Effector memory CD4-positive, alpha-beta T cell (primary cell): ENCODE data around the gene FGF12.

Source experiments
- DNase-seq, 3 donors: peaks; one replicate each; pipeline ENCODE4 v3.0.0-alpha.2; 2020
- H3K27ac ChIP-seq: 2 replicates; pipeline ENCODE4 v1.7.0; 2013; ENCODE audit warnings: mild to moderate bottlenecking, low read length, moderate library complexity; ENCODE audit not compliant: insufficient read depth, poor library complexity, severe bottlenecking
- H3K27me3 ChIP-seq: replicated peaks from 2 replicates; pipeline ENCODE4 v1.7.0; 2013; ENCODE audit warnings: mild to moderate bottlenecking, low read length; ENCODE audit not compliant: insufficient read depth, control insufficient read depth, poor library complexity, severe bottlenecking
- H3K36me3 ChIP-seq: 2 replicates; pipeline ENCODE4 v1.7.0; 2013; ENCODE audit warnings: mild to moderate bottlenecking, low read length, moderate library complexity; ENCODE audit not compliant: control insufficient read depth, insufficient read depth
- H3K4me1 ChIP-seq: 2 replicates; pipeline ENCODE4 v1.7.0; 2013; ENCODE audit warnings: low read length, mild to moderate bottlenecking; ENCODE audit not compliant: control insufficient read depth, insufficient read depth, poor library complexity, severe bottlenecking
- H3K4me3 ChIP-seq: 2 replicates; pipeline ENCODE4 v1.7.0; 2013; ENCODE audit warnings: low read length, low read depth, mild to moderate bottlenecking; ENCODE audit not compliant: insufficient read depth, poor library complexity, severe bottlenecking
- H3K9me3 ChIP-seq: 2 replicates; pipeline ENCODE4 v1.7.0; 2013; ENCODE audit warnings: mild to moderate bottlenecking, low read length, moderate library complexity; ENCODE audit not compliant: control insufficient read depth

FGF12 gene

DNA sequence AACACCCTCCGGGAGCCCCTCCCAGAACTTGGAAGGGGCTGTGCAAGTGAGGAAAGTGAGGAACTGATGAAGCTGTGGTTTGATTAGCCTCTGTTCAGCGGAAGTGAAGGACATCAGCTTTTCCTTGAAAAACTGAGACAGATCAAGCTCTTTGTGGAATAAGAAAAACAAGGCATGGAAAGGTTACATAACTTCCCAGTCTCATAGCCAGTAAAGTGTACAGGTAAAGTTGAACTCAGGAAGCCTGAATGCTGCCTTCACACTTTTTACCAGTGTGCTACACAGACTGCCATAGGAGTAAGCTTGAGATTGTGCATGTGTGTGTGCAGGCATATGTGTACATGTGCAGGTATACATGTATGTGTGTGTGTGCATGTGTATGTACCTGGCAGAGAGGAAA, 293.2 kb downstream of the FGF12 start:
- Histone ChIP-seq H3K27ac (no peak overlapping the region), H3K27me3 (no peaks in the 10 kb centered on the region), H3K36me3 (no peaks in the 10 kb centered on the region), H3K9me3 (no peaks in the 10 kb centered on the region), H3K4me1 (no peaks in the 10 kb centered on the region), H3K4me3 (no peak overlapping the region)
- no peak for DNase-seq

DNA sequence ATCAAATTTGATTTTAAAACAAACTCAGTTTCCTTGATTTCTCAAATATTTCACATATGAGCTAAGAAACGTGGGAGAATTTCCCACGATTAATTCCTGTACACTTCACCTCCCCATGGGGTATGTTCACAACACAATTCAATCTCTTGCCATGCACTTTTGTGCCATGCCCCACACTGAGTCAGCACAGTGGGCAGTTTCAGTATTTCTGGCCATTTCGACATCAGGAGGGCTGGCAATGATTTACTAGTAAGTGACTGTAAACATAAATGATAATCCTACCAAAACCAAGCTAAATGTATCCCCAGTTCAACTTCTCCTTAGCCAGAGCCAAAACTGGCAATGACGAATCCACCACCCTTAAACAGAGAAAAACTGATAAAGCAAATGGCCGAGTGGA, 293.6 kb downstream of the FGF12 start:
- Histone ChIP-seq H3K4me1 (no peaks in the 10 kb centered on the region), H3K27ac (no peak overlapping the region), H3K36me3 (no peaks in the 10 kb centered on the region), H3K4me3 (no peak overlapping the region), H3K27me3 (no peaks in the 10 kb centered on the region), H3K9me3 (no peaks in the 10 kb centered on the region)
- no peak for DNase-seq

DNA sequence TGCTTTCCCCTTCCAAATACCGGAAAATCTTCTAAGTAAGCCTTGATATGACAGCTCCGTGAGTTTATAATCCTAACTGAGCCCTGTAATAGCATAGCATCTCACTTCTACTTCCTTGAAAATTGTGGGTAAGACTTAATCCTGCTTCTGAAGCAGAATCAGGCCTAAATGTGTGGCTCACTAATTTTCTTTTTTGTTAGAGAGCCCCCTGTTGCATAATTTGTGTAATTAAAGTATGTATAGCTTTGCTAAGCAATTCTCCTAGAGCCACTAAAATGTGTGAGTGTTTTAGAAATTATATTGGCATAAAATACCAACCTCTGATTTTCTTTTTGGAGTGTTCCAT, 304.4 kb downstream of the FGF12 start:
- Histone ChIP-seq H3K27ac (no peak overlapping the region), H3K9me3 (no peaks in the 10 kb centered on the region)

DNA sequence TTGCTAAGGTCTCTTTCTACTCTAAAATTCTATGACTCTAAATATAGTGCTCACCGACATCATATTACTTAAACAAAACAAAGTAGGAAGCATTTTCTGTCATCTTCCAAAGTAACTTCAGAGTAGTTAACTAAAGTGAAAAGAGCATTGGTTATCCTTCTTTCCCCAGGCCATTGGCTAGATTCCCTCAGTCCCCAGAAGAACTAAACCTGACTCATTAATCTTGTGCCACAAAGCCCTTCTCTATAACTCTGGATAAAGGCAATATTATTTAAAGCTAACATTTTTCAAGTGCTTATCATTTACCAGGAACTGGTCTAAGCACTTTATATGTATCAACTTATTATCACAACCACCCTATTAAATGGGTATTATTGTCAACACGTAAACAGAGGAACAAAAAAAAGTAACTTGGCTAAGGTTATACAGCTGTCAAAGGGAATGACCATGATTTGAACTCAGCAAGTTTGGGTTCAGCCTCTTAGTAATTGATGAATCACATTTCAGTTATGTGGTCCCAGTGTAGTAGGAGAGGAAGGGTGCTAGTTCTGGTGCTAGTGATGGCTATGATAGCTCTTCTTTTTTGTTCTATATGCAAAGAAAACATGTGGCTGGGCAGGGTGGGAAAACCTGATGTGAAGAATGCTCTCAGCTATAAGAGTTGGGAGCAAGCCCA, 304.9 kb downstream of the FGF12 start:
- Histone ChIP-seq H3K4me3 (no peak overlapping the region), H3K27ac (no peak overlapping the region)
- DNase-seq = no peak

More for the DNA sequence above, 304.4 kb downstream of the FGF12 start:
- Histone ChIP-seq H3K4me1 (no peaks in the 10 kb centered on the region), H3K36me3 (no peaks in the 10 kb centered on the region), H3K4me3 (no peak overlapping the region), H3K27me3 (no peaks in the 10 kb centered on the region)
- DNase-seq = no peak

DNA sequence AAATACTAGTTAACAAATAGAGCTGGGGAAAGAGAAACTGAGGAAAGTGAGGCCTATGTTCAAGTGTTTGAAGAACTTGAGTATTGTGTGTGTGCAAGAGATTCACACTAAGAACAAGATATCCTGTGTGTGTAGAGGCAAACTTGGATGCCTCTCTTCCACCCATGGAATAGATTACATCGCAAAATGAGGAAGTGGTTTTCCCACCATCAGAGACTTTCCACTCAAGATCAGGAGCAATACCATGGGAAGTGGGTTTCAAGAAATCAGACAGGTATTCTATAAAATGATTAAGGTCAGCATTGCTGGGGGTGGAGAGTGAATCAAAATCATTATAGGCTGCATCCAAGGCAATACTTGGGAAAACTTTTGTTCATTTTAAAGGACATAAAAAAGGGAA, 308.0 kb downstream of the FGF12 start:
- Histone ChIP-seq H3K27ac (no peak overlapping the region), H3K9me3 (no peaks in the 10 kb centered on the region), H3K4me3 (no peak overlapping the region), H3K4me1 (no peaks in the 10 kb centered on the region), H3K36me3 (no peaks in the 10 kb centered on the region), H3K27me3 (no peaks in the 10 kb centered on the region)
- DNase-seq = no peak

More for the DNA sequence above, 304.9 kb downstream of the FGF12 start:
- Histone ChIP-seq H3K9me3 (no peaks in the 10 kb centered on the region), H3K36me3 (no peaks in the 10 kb centered on the region), H3K27me3 (no peaks in the 10 kb centered on the region), H3K4me1 (no peaks in the 10 kb centered on the region)

DNA sequence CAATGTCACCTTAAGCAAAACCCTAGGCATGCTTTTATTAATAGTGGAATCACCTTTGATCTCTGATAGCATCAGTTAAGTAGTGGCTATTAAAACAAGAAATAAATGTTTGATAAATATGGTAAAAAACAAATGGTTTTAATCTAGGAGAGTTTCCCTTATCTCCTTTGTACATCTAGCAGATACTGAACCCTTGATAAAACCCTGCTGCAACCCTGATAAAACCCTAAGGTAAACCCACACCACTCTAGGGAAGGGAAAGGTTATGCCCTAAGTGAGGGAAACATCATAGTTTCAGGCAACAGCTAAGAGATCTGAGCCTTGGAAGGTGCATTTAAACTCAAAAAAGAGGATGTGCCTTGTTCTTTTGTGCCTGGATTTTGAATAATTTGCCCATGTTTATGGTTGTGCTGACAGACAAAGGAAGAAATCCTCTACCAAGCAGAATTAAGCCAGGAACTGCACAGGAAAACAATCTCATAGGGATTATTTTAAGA, 309.7 kb downstream of the FGF12 start:
- Histone ChIP-seq H3K27me3 (no peaks in the 10 kb centered on the region), H3K9me3 (no peaks in the 10 kb centered on the region), H3K27ac (no peak overlapping the region), H3K4me1 (no peaks in the 10 kb centered on the region), H3K4me3 (no peak overlapping the region), H3K36me3 (no peaks in the 10 kb centered on the region)
- no peak for DNase-seq

DNA sequence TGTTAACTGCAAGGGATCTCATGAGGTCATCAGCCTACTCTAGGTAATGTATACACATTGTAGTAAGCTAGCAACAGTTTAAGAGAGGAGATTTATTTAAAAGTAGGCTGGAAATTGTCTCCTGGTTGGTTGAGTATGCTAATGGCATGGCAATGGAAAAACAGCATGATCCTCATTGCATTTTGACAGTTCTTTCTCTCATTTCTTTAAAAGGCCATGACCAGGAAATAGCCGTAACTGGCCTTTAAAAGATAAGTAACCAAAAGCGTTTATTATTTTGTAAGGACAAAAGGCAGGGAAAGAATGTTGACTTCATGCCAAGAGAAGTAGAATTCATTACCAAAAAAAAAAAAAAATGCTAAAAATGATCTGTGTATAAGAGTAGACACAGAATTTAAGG, 310.3 kb downstream of the FGF12 start:
- Histone ChIP-seq H3K4me3 (no peak overlapping the region), H3K27ac (no peak overlapping the region), H3K36me3 (no peaks in the 10 kb centered on the region), H3K9me3 (no peaks in the 10 kb centered on the region), H3K27me3 (no peaks in the 10 kb centered on the region), H3K4me1 (no peaks in the 10 kb centered on the region)
- no peak for DNase-seq

DNA sequence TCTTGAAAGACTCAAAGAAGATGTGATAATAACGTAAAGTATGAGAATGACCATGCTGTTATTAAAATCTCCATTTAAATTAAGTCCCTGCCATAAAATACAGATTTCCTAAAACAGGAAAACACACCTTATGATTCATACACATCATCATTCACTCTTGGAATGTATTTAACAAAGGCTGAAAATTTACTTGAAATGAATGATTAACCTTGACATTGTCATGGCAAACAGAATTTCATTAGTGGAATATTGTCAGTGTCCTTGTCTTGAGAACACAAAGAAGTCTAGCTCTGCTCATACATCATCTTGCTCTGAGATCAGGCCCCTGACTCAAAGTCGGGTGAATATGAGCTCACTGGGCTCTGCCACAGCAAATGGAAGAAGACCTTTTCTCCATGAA, 313.9 kb downstream of the FGF12 start:
- Histone ChIP-seq H3K36me3 (no peaks in the 10 kb centered on the region), H3K27me3 (no peaks in the 10 kb centered on the region), H3K27ac (no peak overlapping the region), H3K4me3 (no peak overlapping the region), H3K9me3 (no peaks in the 10 kb centered on the region), H3K4me1 (no peaks in the 10 kb centered on the region)
- DNase-seq = no peak

DNA sequence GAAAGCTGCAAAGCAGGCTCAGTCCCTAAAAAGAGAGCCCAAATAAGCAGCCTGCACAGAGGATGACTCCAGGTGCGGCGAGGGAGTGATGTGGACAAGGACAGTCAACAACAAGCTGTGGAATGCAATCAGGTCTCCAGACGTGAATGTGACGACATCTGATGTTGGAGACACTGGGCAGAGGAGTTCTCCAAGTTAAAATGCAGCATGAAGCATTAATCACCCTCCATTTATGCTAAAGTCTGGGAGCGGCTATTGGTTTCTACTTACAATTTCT, 316.7 kb downstream of the FGF12 start:
- H3K4me3 ChIP-seq = no peak overlapping the region
- H3K27ac ChIP-seq = no peak overlapping the region
- H3K9me3 ChIP-seq = no peaks in the 10 kb centered on the region
- H3K36me3 ChIP-seq = no peaks in the 10 kb centered on the region
- H3K4me1 ChIP-seq = no peaks in the 10 kb centered on the region
- no peak for DNase-seq
- H3K27me3 ChIP-seq = no peaks in the 10 kb centered on the region

DNA sequence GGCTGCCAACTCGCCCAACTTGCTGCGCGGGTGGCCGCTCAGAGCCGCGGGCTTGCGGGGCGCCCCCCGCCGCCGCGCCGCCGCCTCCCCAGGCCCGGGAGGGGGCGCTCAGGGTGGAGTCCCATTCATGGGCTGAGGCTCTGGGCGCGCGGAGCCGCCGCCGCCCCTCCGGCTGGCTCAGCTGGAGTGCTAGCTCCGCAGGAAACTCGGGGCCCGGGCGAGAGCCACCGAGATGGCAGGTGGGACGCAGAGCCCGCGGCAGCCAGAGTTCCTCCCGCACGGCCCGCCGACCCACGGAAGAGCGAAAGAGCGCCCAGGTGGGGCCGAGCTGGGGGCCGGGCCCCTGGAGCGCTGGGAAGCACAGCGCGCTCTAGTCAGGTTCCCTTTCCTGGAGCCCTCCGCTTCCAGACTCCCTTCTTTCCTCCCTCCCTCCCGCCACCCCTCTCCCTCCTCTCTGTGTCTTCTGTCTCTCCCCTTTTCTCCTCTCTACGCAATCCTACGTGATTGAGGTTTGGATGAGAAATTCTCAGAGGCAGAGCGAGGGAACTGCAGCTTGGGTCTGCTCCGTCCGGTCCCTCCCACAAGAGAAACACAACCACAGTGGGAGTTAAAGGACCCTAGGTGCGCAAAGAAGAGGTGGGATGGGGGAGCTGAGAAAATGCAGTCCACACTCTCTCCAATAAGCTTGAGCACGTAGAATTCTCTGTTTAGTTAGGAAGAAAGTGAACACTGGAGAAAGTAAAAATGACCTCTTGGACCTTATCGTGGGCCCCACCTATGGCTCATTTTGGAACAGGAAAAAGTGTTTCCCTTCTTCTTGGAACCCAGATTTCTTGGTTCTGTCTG, 317.3 kb downstream of the FGF12 start:
- H3K27me3 ChIP-seq = no peaks in the 10 kb centered on the region

More for the DNA sequence above, 317.3 kb downstream of the FGF12 start:
- Histone ChIP-seq H3K4me3 (no peak overlapping the region), H3K9me3 (no peaks in the 10 kb centered on the region), H3K27ac (no peak overlapping the region), H3K4me1 (no peaks in the 10 kb centered on the region), H3K36me3 (no peaks in the 10 kb centered on the region)
- DNase-seq = no peak
